AG04450 (cell line): Measurements from ENCODE around the gene OR5M11. TPM values are rescaled to one million over a fixed set of nuclear protein-coding genes. Genes with fewer than 3 reads are reported as not detected.

ENCODE experiments used
- CTCF ChIA-PET: fragments of 300-600, 350-600 bp; formaldehyde crosslinking; extraction: SDS; loops from one replicate; lab custom pipeline; 2022; ENCODE audit warnings: antibody characterized with exemption, inconsistent platforms; lab: Charles Lee
- POLR2A ChIA-PET: fragments of 350-600 bp; formaldehyde crosslinking; extraction: SDS; loops from one replicate; lab custom pipeline; 2021; ENCODE audit warnings: antibody characterized with exemption, inconsistent platforms; lab: Yijun Ruan, JAX
- DNase-seq: peaks from one replicate; pipeline ENCODE4 v3.0.0-alpha.2; 2011; ENCODE audit warnings: low read depth, low spot score
- H3K27ac ChIP-seq: one replicate; pipeline ENCODE4 v1.5.1; 2012; ENCODE audit warnings: low read depth, low read length, control low read depth
- H3K27me3 ChIP-seq: one replicate; pipeline ENCODE4 v1.6.0; 2012; ENCODE audit warnings: low read length; ENCODE audit not compliant: control insufficient read depth, insufficient read depth
- H3K4me3 ChIP-seq: 2 replicates; pipeline ENCODE4 v1.5.1; 2011; ENCODE audit warnings: mild to moderate bottlenecking, low read depth, low read length, control low read depth
- H3K9me3 ChIP-seq: 2 replicates; pipeline ENCODE4 v1.5.1; 2012; ENCODE audit warnings: low read length; ENCODE audit not compliant: control insufficient read depth, insufficient read depth
- CTCF ChIP-seq: IDR thresholded peaks from 2 replicates; pipeline ENCODE4 v1.5.1; 2011; ENCODE audit warnings: low read depth, low read length, control low read depth, inconsistent platforms
- polyA plus RNA-seq: library from polyadenylated mRNA; depleted of rRNA; stranded (reverse); fragments of >200 nt; gene quantifications from 2 replicates; pipeline ENCODE4 v1.2.3, GENCODE V29; 2011

Gene OR5M11
- polyA plus RNA-seq, 1 experiment: not detected

GRCh38 chr11:56543739-56544138 lies 682 bp upstream of the OR5M11 start:
- POLR2A ChIA-PET: no interaction called here
- CTCF ChIA-PET: no interaction called here
- no peak overlapping the region for H3K4me3 ChIP-seq
- H3K27me3 ChIP-seq: no peaks in the 10 kb centered on the region
- peaks cover 5% of the 10 kb centered on the region for H3K9me3 ChIP-seq
- DNase-seq: no peak
- no peak overlapping the region for H3K27ac ChIP-seq
- TF ChIP-seq CTCF: no peak

GRCh38 chr11:56533054-56533740 lies 9.9 kb downstream of the OR5M11 start:
- no peak for TF ChIP-seq CTCF
- no peaks in the 10 kb centered on the region for H3K27me3 ChIP-seq
- no peak overlapping the region for H3K27ac ChIP-seq
- ChIA-PET POLR2A (no interaction called here), CTCF (no interaction called here)
- no peak overlapping the region for H3K4me3 ChIP-seq
- H3K9me3 ChIP-seq: peaks cover 3% of the 10 kb centered on the region
- DNase-seq: no peak

GRCh38 chr11:56531856-56532255 lies 11.2 kb downstream of the OR5M11 start:
- TF ChIP-seq CTCF: no peak

GRCh38 chr11:56522008-56522407 lies 21.0 kb downstream of the OR5M11 start:
- no peak for DNase-seq
- peaks cover 3% of the 10 kb centered on the region; the same call in 1 of the 2 replicates for H3K9me3 ChIP-seq
- no peak for TF ChIP-seq CTCF
- no peaks in the 10 kb centered on the region for H3K27me3 ChIP-seq
- no peak overlapping the region for H3K4me3 ChIP-seq
- H3K27ac ChIP-seq: no peak overlapping the region
- CTCF ChIA-PET: no interaction called here
- POLR2A ChIA-PET: no interaction called here

More at GRCh38 chr11:56531856-56532255, 11.2 kb downstream of the OR5M11 start:
- no peak overlapping the region for H3K4me3 ChIP-seq
- peaks cover 6% of the 10 kb centered on the region for H3K9me3 ChIP-seq
- POLR2A ChIA-PET: no interaction called here
- CTCF ChIA-PET: no interaction called here
- no peak for DNase-seq
- no peak overlapping the region for H3K27ac ChIP-seq
- no peaks in the 10 kb centered on the region for H3K27me3 ChIP-seq

GRCh38 chr11:56513280-56513679 lies 29.8 kb downstream of the OR5M11 start:
- ChIA-PET CTCF (no interaction called here), POLR2A (no interaction called here)
- no peaks in the 10 kb centered on the region for H3K27me3 ChIP-seq
- no peak overlapping the region for H3K27ac ChIP-seq
- no peak for DNase-seq
- TF ChIP-seq CTCF: no peak
- H3K4me3 ChIP-seq: no peak overlapping the region
- no peaks in the 10 kb centered on the region; the same call in 1 of the 2 replicates for H3K9me3 ChIP-seq
